Effector CD8-positive, alpha-beta T cell (primary cell): ENCODE data around the gene SLC9A2.

ENCODE experiments used
- DNase-seq: peaks from one replicate; lab custom pipeline; 2025; lab: John Stamatoyannopoulos, UW

SLC9A2 gene

DNA sequence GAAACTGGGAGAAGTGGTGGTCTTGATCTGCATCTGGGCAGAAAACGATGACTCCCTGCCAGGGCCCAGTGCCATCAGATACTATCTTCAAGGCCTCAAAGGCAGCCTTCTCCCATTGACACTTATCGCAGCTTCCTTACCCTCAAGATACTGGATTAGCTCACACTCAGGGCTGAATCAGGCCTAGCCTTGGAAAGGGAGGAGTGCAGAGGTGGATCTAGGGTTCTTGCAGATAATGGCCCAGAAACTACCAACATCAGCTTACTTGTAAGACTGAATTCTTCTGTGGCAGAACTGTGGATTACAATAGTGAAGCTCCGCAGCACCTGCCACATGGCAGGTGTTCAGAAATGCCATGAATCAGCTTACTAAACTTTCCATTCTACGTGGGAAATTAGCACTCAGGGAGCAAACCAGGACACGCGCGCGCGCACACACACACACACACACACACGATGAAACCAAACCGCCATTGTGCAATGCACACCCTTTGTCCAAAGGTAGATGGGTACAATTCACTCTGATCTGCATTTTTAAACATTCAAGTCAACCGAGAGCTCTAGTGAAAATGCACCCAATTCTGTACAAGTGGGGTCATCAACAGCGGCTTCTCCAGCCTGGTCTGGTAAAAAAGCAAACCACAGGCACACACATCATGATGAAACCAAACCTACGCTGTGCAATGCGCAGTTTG lies 116.2 kb downstream of the SLC9A2 start:
- no peak for DNase-seq

DNA sequence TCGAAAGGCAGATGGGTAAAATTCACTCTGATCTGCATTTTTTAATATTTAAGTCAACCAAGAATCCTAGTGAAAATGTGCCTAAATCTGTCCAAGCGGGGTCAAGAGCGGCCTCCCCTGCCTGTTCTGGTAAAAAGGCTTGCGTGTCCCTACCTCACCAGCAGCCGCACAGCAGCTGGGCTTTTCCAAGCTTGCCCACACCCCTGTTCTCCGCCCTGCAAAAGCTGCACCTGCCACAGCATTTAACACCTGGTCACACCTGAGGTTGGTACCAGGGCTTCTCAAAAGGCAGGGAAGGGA lies 116.7 kb downstream of the SLC9A2 start:
- no peak for DNase-seq

DNA sequence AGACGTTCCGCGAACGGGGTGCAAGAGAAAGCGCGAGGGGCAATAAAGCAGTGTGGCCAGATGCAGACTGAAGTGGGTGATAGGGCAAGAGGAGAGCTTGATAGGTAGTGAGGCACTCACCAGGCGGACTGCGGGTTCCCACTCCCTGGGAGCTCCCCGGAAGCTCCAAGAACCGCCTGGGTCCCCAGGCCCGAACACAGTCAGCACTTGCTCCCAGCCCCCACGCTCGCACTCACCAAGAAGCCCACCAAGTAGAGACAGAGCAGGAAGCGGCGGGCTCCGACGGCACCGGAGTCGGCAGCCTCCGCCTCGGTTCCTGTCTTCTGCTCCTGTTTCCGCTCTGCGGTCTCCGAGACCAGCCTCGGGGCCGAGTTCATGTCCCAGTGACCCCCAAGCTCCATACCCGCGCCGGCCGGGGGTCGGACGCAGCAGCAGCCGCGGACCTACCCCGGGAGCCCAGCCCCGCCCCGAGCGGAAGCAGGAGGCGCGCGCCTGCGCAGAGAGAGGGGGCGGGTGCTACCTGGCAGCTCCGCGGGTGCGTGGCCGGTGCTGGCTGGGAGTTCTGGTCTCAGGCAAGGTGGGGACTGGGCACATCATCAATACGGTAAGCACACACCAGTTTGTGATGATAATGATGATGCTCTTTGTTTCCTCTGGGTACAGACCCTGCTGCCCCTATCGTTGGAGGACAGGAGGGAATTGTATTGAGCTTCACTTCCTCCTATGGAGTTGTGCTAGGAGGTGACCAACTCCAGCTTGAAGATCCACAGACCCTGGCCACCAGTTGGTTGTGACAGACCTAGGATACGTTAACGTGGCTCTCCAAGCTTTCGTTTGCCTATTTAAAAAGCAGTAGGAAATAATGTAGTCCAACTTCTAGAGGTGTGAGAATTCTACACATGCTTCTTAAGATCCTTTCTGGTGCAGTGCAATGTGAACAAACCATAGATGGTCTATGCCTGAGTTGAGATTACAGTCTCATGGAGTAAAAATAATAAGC lies 117.4 kb downstream of the SLC9A2 start:
- DNase-seq = peak; percentile 76

DNA sequence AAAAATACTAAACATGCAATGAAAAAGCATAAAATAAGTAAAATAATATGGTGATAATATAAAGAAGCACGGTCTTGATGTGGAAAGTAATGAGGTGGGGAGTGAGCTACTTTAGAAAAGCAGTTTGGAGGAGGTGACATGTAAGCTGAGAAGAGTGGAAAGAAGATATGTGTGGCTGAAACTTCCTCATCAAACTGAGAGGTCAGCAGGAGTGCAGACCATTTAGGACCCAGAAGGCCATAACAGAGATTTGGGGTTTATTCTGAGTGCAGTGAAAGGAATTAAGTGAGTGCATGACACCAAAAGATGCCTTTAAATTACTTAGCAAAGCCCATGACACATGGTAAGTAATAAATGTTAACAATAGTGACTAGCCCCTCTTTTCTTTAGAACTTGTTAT lies 118.1 kb downstream of the SLC9A2 start:
- no peak for DNase-seq

DNA sequence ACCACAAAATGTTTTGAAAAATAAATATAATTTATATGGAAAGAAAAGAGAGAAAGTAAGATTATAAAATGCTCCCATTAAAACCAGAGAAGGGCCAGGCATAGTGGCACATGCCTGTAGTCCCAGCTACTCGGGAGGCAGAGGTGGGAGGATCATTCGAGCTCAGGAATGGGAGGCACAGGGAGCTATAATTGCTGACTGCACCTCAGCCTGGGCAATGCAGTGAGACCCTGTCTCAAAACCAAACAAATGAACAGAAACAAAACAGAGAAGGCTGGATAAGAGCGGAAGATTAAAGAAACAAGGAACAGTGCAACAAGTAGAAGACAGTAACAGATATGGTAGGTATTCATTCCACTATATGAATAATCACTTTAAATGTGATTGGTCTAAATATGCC lies 123.9 kb downstream of the SLC9A2 start:
- no peak for DNase-seq

DNA sequence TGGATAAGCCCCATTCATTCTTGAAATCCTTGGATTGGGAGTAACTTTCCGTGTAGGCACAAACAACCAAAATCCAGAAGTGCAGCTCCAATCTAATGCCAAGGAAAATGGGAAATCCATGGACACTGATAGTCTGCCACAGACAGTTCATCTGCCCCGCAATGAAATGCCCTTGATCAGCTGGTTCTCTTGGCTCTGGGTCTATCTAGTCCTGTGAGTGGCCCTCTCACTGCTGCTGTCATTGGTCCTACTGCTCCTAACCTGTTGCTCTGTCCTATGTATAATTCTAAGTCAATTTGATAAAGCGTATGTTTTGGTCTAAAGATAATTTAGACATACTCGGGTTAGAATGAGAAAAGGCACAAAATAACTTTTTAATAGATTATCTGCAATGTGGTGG lies 128.8 kb downstream of the SLC9A2 start:
- no peak for DNase-seq

DNA sequence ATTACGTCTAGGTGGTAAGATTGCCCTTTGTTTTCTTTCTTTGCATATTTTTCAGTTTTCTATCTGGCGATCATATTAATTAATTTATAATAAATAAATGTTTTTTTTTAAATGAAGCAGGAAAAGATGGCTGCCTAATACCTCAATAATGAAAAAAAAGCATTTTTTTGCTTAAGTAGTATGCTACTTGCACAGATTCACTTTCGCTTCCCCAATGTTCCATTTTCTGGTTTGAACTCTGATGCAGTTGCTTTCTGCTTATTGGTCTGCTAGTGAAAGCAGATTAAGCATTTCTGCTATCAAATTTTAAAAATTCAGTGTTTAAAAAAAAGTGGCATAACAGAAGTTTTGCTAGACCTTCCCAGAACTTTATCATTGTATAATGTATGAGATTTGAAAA lies 130.6 kb downstream of the SLC9A2 start:
- DNase-seq = no peak

DNA sequence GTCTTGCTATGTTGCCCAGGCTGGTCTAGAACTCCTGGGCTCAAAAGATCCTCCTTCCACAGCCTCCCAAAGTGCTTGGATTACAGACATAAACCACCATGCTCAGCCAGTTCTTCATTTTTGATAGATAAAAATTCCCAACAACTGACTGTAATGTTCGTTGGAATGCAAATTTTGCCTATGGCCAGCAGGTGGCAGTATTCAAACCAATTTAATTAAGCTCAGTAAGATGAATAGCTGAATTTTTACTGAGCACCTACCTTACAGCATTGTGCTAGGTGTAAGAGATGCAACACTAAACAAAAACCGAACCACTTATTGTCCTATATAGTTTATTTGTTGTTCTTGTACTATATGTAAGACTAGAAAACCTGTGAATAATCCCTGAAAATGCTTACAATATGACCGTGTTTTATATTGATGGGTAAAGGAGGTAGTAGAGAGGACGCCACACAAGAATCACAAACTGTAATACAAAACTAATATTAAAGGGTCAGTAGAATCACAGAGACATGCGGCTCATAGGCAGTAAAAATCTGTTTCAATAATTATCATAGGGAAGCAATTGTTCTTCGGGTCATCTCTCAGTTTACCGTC lies 134.3 kb downstream of the SLC9A2 start:
- no peak for DNase-seq

DNA sequence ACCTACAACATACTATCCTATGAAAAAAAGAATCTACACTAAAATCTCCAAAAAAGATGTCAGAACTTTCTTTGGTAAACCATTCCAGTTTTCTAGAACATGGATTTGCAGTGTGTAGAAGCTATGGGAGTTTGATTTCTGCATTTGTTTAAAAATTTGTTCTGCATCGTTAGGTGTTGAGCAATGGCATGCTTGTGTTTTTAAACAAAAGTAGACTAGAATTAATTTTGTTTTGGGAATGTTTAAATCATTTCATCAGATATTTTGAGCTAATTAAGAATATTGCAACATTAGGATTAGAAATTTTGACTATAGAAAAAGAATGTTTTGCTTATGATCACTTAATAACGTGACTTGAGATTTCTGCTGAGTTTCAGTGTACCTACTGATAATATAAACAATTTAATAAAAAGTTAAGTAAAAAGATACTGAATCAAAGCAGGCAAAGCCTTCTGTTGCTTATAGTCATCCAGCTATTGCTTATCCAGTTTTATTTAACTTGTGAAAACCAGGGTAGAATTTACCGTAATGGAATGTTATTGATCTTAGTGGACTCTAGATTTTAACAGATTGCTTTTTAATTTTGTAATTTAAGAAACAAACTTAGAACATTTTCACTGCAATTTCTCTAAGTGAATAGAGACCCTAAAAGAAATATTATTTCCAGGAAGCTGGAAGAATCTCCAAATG lies 135.2 kb downstream of the SLC9A2 start:
- no peak for DNase-seq

DNA sequence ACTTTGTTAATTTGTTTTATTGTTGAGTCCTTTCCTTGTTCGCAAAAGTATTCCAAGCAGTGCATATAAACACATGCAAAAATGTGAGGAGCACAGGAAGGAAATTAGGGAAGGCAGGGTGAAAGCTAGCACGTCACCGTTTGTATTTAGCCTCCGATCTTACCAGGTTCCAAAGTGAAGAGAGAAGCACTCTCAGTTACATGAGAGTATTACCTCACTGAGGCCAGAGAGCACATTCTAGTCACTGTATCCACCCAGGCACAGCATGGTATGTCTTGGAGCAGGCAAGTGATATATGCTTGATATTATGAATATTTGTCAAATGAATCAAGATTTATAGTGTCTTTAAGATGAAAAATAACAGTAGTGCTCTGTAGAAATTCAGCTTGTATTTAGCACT lies 135.9 kb downstream of the SLC9A2 start:
- DNase-seq = no peak

DNA sequence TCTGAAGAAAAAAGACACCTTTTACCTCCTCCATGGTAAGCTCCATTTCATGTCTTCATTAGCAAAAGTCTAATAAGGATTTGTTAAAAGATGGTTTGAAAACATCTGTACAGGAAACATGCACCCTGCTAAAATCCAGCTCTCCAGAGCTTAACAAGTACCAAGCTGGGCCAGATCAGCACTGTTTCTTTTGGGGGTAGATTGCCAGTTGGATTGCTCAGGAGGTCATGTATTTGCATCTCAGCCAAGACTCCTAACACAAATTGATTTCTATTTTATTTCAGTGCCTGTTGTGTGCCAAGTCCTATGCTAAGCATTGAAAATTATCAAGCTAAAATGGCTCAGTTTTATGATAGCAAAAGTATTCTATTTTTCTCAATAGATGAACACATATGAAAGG lies 139.1 kb downstream of the SLC9A2 start:
- no peak for DNase-seq
